Liver (tissue), 3 donors: Measurements from ENCODE around the gene CAPN10.

ENCODE experiments used
- ATF3 ChIP-seq: IDR thresholded peaks from 2 replicates; pipeline ENCODE4 v1.6.1; 2016; ENCODE audit warnings: antibody characterized with exemption
- CTCF ChIP-seq: fragments of 150-350 bp; IDR thresholded peaks from 2 replicates; pipeline ENCODE4 v1.5.1; 2017; ENCODE audit warnings: improper control_type of control experiment, low read depth, low read length; ENCODE audit not compliant: missing input control
- EGR1 ChIP-seq, 2 donors: IDR thresholded peaks; 2 replicates each; pipeline ENCODE4 v1.6.1; 2016 to 2018; ENCODE audit warnings: antibody characterized with exemption in 2 of 2, low read depth in 2 of 2
- FOXA2 ChIP-seq: IDR thresholded peaks from 2 replicates; pipeline ENCODE4 v1.6.1; 2016; ENCODE audit warnings: antibody characterized with exemption
- JUND ChIP-seq, 2 donors: IDR thresholded peaks; 2 replicates each; pipeline ENCODE4 v1.6.1; 2016; ENCODE audit warnings: antibody characterized with exemption in 2 of 2
- MAX ChIP-seq: IDR thresholded peaks from 2 replicates; pipeline ENCODE4 v1.6.1; 2016; ENCODE audit warnings: antibody characterized with exemption
- NR2F2 ChIP-seq: IDR thresholded peaks from 2 replicates; pipeline ENCODE4 v1.6.1; 2016; ENCODE audit warnings: antibody characterized with exemption
- REST ChIP-seq: IDR thresholded peaks from 2 replicates; pipeline ENCODE4 v1.6.1; 2016; ENCODE audit warnings: antibody characterized with exemption, mild to moderate bottlenecking
- SP1 ChIP-seq: IDR thresholded peaks from 2 replicates; pipeline ENCODE4 v1.6.1; 2018; ENCODE audit warnings: antibody characterized with exemption, mild to moderate bottlenecking
- TAF1 ChIP-seq: conservative IDR thresholded peaks from 2 replicates; pipeline ENCODE4 v1.6.1; 2016; ENCODE audit warnings: antibody characterized with exemption, mild to moderate bottlenecking
- YY1 ChIP-seq: IDR thresholded peaks from 2 replicates; pipeline ENCODE4 v1.6.1; 2016; ENCODE audit warnings: antibody characterized with exemption, mild to moderate bottlenecking
- donor health status: healthy.
- donor health status: healthy.

DNA sequence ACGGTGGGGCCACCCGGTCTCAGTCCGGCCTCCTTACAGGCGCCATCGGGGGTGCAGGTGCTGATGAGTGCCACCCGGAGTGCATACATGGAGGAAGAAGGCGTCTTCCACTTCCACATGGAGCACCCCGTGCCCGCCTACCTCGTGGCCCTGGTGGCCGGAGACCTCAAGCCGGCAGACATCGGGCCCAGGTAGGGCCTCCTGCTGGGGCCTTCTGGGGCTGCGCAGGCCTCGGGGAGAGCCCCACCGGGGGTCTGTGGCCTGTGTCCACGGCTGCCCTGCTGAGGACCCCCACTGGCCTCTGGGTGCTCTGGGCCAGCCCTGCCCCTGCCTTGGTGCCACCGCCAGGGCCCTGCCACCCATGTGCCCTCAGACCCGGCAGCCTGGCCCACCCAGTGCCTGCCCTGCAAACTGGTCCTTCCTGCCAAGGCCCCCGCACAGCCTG, 13.4 kb upstream of the CAPN10 start:
- TF ChIP-seq SP1 (no peak), FOXA2 (no peak), CTCF (no peak), NR2F2 (no peak), JUND (IDR thresholded peaks at IDR 0.05) (no peak), REST (no peak), EGR1 (IDR thresholded peaks at IDR 0.05; ENCODE audit: low read depth in 2 of 2) (no peak), MAX (no peak), TAF1 (no peak), ATF3 (no peak), YY1 (no peak)
